ENCODE results near the gene CADM1. TPM values are rescaled to one million over a fixed set of nuclear protein-coding genes. Genes with fewer than 3 reads are reported as not detected.

CADM1 gene
- total and polyA plus RNA-seq, 9 donors, result 6.6 to 61.2 (median 17.2) TPM

- Histone ChIP-seq H3K4me1 (ENCODE audit: insufficient read depth) (no peaks in the 10 kb centered on the region), H3K36me3 (no peaks in the 10 kb centered on the region), H3K9me3 (no peaks in the 10 kb centered on the region), H3K27me3 (no peaks in the 10 kb centered on the region), H3K27ac (no peak overlapping the region), H3K4me3 (no peak overlapping the region)
- no peak for TF ChIP-seq EP300 (IDR thresholded peaks at IDR 0.05)
- 80 to 86% (median 85%) methylated on average over 8 of the region's 8 CpGs for WGBS, 3 donors
- no peak for DNase-seq
- intact Hi-C loops (cut with DNase I), result no loop called here
Observed at GRCh38 chr11:115298300-115299012, 205.8 kb downstream of the CADM1 start.

GRCh38 chr11:115297330-115297729 lies 206.9 kb downstream of the CADM1 start:
- Histone ChIP-seq H3K27me3 (no peaks in the 10 kb centered on the region), H3K4me1 (ENCODE audit: insufficient read depth) (no peaks in the 10 kb centered on the region), H3K4me3 (no peak overlapping the region), H3K27ac (no peak overlapping the region), H3K9me3 (no peaks in the 10 kb centered on the region), H3K36me3 (no peaks in the 10 kb centered on the region)
- DNase-seq, result no peak
- intact Hi-C loops (cut with DNase I), result no loop called here
- TF ChIP-seq CTCF (IDR thresholded peaks at IDR 0.05), result no peak
- TF ChIP-seq POLR2A (IDR thresholded peaks at IDR 0.05), result no peak
- TF ChIP-seq EP300 (IDR thresholded peaks at IDR 0.05), result no peak
- WGBS, 3 donors, result 85 to 89% (median 87%) methylated on average over 4 of the region's 4 CpGs

GRCh38 chr11:115291325-115291724 lies 212.9 kb downstream of the CADM1 start:
- intact Hi-C loops (cut with DNase I), result no loop called here

GRCh38 chr11:115290893-115291292 lies 213.3 kb downstream of the CADM1 start:
- DNase-seq, result no peak
- Histone ChIP-seq H3K27ac (no peak overlapping the region), H3K4me3 (no peak overlapping the region), H3K27me3 (no peaks in the 10 kb centered on the region), H3K9me3 (no peaks in the 10 kb centered on the region), H3K4me1 (ENCODE audit: insufficient read depth) (no peaks in the 10 kb centered on the region), H3K36me3 (no peaks in the 10 kb centered on the region)
- 85 to 88% (median 88%) methylated on average over 6 of the region's 6 CpGs for WGBS, 3 donors
- intact Hi-C loops (cut with DNase I), result no loop called here
- TF ChIP-seq POLR2A (IDR thresholded peaks at IDR 0.05) (no peak), CTCF (IDR thresholded peaks at IDR 0.05) (no peak), EP300 (IDR thresholded peaks at IDR 0.05) (no peak)

More at GRCh38 chr11:115291325-115291724, 212.9 kb downstream of the CADM1 start:
- H3K4me1 ChIP-seq (ENCODE audit: insufficient read depth), result no peaks in the 10 kb centered on the region
- no peaks in the 10 kb centered on the region for H3K27me3 ChIP-seq
- H3K36me3 ChIP-seq, result no peaks in the 10 kb centered on the region
- 72 to 83% (median 79%) methylated on average over 3 of the region's 3 CpGs for WGBS, 3 donors
- no peak overlapping the region for H3K4me3 ChIP-seq
- no peaks in the 10 kb centered on the region for H3K9me3 ChIP-seq
- no peak overlapping the region for H3K27ac ChIP-seq
- TF ChIP-seq POLR2A (IDR thresholded peaks at IDR 0.05) (no peak), EP300 (IDR thresholded peaks at IDR 0.05) (no peak), CTCF (IDR thresholded peaks at IDR 0.05) (no peak)
- DNase-seq, result no peak

GRCh38 chr11:115290479-115290878 lies 213.7 kb downstream of the CADM1 start:
- Histone ChIP-seq H3K9me3 (no peaks in the 10 kb centered on the region), H3K36me3 (no peaks in the 10 kb centered on the region), H3K4me1 (ENCODE audit: insufficient read depth) (no peaks in the 10 kb centered on the region), H3K27ac (no peak overlapping the region), H3K4me3 (no peak overlapping the region), H3K27me3 (no peaks in the 10 kb centered on the region)
- no peak for DNase-seq
- intact Hi-C loops (cut with DNase I), result no loop called here
- no peak for TF ChIP-seq EP300 (IDR thresholded peaks at IDR 0.05)
- TF ChIP-seq POLR2A (IDR thresholded peaks at IDR 0.05), result no peak
- TF ChIP-seq CTCF (IDR thresholded peaks at IDR 0.05), result no peak
- WGBS, 3 donors, result 85 to 88% (median 85%) methylated on average over 1 of the region's 1 CpG
